T-cell (primary cell): Measurements from ENCODE around the gene ACP4. TPM values are rescaled to one million over a fixed set of nuclear protein-coding genes. Genes with fewer than 3 reads are reported as not detected.
A peak's percentile ranks its signal among the peaks of the same experiment; 100 is the strongest.

Experiments
- ATAC-seq, 4 experiments: fragments of 200-7000 bp in 3 of 4; fragments of 150-1000 bp in 1 of 4; cut with Tn5 transposase; replicated peaks in 1 of 4; 1 replicate in 3 of 4; 2 replicates in 1 of 4; pipeline ENCODE4 v1.10.0; 2021; ENCODE audit warnings: moderate library complexity in 3 of 4, mild to moderate bottlenecking in 2 of 4, moderate number of reproducible peaks in 1 of 4
- CTCF ChIA-PET, 2 donors: fragments of 300-600 bp; sonication (Branson Sonifier 250); formaldehyde crosslinking; loops; one replicate each; lab custom pipeline; 2022; ENCODE audit warnings: antibody characterized with exemption in 2 of 2; lab: Charles Lee
- POLR2A ChIA-PET, 2 donors: fragments of 300-600 bp; sonication (Branson Sonifier 250); formaldehyde crosslinking; loops; one replicate each; lab custom pipeline; 2022; ENCODE audit warnings: antibody characterized with exemption in 2 of 2; lab: Charles Lee
- DNase-seq, 35 experiments: peaks; one replicate each; pipeline versions ENCODE4 v3.0.0 to v3.0.0-alpha.2; 2013 to 2023
- H3K27ac ChIP-seq: one replicate; pipeline ENCODE4 v1.5.1; 2013; ENCODE audit warnings: low read length
- H3K27me3 ChIP-seq, 2 experiments: replicated peaks in 1 of 2; 1 replicate in 1 of 2; 2 replicates in 1 of 2; pipeline versions ENCODE4 v1.6.1 to v1.7.0; 2013; ENCODE audit warnings: low read length in 1 of 2, mixed read lengths in 1 of 2; ENCODE audit not compliant: control insufficient read depth in 2 of 2, insufficient read depth in 2 of 2; ENCODE audit errors: extremely low read depth in 1 of 2
- H3K36me3 ChIP-seq, 2 donors: 1 replicate in 1 of 2; 2 replicates in 1 of 2; pipeline versions ENCODE4 v1.6.1 to v1.7.0; 2013; ENCODE audit warnings: low read length in 1 of 2; ENCODE audit not compliant: control insufficient read depth in 2 of 2, insufficient read depth in 1 of 2; ENCODE audit errors: extremely low read depth in 1 of 2
- H3K4me1 ChIP-seq, 2 experiments: 1 replicate in 1 of 2; 2 replicates in 1 of 2; pipeline versions ENCODE4 v1.6.1 to v1.7.0; 2013; ENCODE audit warnings: low read length in 2 of 2, mixed read lengths in 1 of 2; ENCODE audit not compliant: insufficient read depth in 2 of 2, control insufficient read depth in 1 of 2; ENCODE audit errors: extremely low read depth in 1 of 2
- H3K4me3 ChIP-seq, 2 donors: 1 replicate in 1 of 2; 2 replicates in 1 of 2; pipeline versions ENCODE4 v1.5.1 to v1.7.0; 2013; ENCODE audit warnings: mild to moderate bottlenecking in 2 of 2, low read length in 1 of 2, moderate library complexity in 1 of 2; ENCODE audit not compliant: control insufficient read depth in 1 of 2; ENCODE audit errors: extremely low read depth in 1 of 2
- H3K9me3 ChIP-seq: 2 replicates; pipeline ENCODE4 v1.7.0; 2013
- H3K27ac Mint-ChIP-seq, 2 donors: one replicate each; pipeline ENCODE4 v1.8.0; 2020 to 2021; ENCODE audit warnings: mild to moderate bottlenecking in 2 of 2, mixed read lengths in 2 of 2
- H3K27me3 Mint-ChIP-seq, 2 donors: one replicate each; pipeline ENCODE4 v1.8.0; 2021 to 2022; ENCODE audit warnings: mixed read lengths in 2 of 2
- H3K36me3 Mint-ChIP-seq: one replicate; pipeline ENCODE4 v1.8.0; 2021; ENCODE audit warnings: mixed read lengths
- H3K4me1 Mint-ChIP-seq, 3 donors: one replicate each; pipeline ENCODE4 v1.8.0; 2020 to 2022; ENCODE audit warnings: mixed read lengths in 3 of 3, mild to moderate bottlenecking in 1 of 3
- H3K4me3 Mint-ChIP-seq, 3 donors: one replicate each; pipeline ENCODE4 v1.8.0; 2020 to 2022; ENCODE audit warnings: mild to moderate bottlenecking in 3 of 3, mixed read lengths in 3 of 3, moderate library complexity in 3 of 3
- H3K9me3 Mint-ChIP-seq, 3 donors: one replicate each; pipeline ENCODE4 v1.8.0; 2020 to 2022; ENCODE audit warnings: mixed read lengths in 3 of 3
- WGBS: methylation state at CpG from one replicate; pipeline ENCODE4 v1.1.5; 2013; ENCODE audit warnings: missing lambda C conversion rate; ENCODE audit not compliant: insufficient coverage; 5-methylcytosine and 5-hydroxymethylcytosine counted together
- total RNA-seq, 35 experiments: library from RNA in 6 of 35; stranded (reverse) in 6 of 35; fragments of 120-200 nt in 1 of 35; gene quantifications; one replicate each; pipeline versions ENCODE4 v1.2.1 to v1.2.4 and lab custom pipeline; 2013 to 2026

Gene ACP4
- total RNA-seq, 5 donors from 2014 or later (not counting 1 experiment from before 2014, with no cell fraction given) = not detected

DNA sequence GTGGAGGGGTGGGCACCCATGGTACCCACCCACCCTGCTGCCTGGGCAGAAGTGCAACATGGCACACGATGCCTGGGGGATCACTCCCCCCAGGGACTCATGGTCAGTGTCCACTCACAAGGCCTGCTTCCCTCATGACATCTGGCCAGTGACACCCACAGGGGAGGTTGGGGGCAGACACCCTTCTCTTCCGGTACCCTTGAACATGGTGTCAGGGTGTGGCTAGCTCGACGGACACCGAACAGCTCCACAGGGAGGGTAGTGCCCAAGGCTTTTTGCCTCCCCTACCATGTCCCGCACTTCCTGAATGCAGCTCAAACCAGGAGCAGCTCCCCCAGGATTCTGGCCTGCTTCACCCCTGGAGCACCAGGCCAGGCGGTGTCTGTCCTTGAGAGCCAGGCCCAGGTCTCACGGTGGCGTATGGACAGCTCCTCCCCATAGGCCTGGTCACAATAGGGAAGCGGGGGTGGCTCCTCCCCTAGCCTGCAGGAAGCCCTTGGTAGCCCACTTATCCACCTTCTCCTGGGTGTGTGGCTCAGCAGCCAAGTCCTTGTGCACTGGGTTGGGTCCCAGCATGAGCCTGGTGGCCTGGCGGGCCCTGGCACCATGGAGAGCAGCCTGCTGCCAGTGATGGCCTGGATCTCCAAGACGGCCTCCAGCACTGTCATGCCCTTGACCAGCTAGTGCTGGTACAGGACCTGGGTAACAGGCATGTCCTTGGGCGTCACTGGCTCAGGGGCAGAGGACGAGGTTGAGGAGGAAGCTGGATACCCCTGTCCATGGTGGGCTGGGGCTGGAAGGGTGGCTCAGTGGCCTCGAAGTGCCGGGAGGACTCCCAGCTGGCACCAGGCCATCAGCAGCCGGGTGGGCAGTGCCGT lies 7.8 kb downstream of the ACP4 start:
- WGBS = 96% methylated on average over 17 of the region's 18 CpGs
- Mint-ChIP-seq H3K36me3 (peaks cover 9% of the 10 kb centered on the region), H3K9me3 (no peaks in the 10 kb centered on the region), H3K4me1 (peaks cover 21 to 25% (median 25%) of the 10 kb centered on the region in 3 donors), H3K27ac (no peak overlapping the region), H3K4me3 (no peak overlapping the region), H3K27me3 (no peaks in the 10 kb centered on the region)
- H3K4me3 ChIP-seq = no peak overlapping the region
- H3K27ac ChIP-seq = no peak overlapping the region
- DNase-seq (no peak), ATAC-seq (no peak)
- H3K27me3 ChIP-seq = peaks cover 0 to 5% of the 10 kb centered on the region in 2 experiments
- peaks cover 0 to 17% of the 10 kb centered on the region in 2 experiments for H3K4me1 ChIP-seq
- peaks cover 6 to 37% of the 10 kb centered on the region in 2 donors for H3K36me3 ChIP-seq
- ChIA-PET POLR2A (no interaction called here), CTCF (no interaction called here)
- H3K9me3 ChIP-seq = no peaks in the 10 kb centered on the region

- ATAC-seq (no peak), DNase-seq (no peak)
- no peaks in the 10 kb centered on the region for H3K9me3 ChIP-seq
- H3K4me3 Mint-ChIP-seq = no peak overlapping the region
- H3K4me1 Mint-ChIP-seq = peaks cover 30 to 32% (median 31%) of the 10 kb centered on the region in 3 donors
- ChIA-PET CTCF (no interaction called here), POLR2A (no interaction called here)
- peaks cover 6 to 37% of the 10 kb centered on the region in 2 donors for H3K36me3 ChIP-seq
- H3K4me3 ChIP-seq = no peak overlapping the region
- peaks cover 9% of the 10 kb centered on the region for H3K36me3 Mint-ChIP-seq
- peaks cover 8 to 26% of the 10 kb centered on the region in 2 experiments for H3K4me1 ChIP-seq
- no peak overlapping the region for H3K27ac Mint-ChIP-seq
- H3K27me3 Mint-ChIP-seq = no peaks in the 10 kb centered on the region
- H3K27ac ChIP-seq = no peak overlapping the region
- WGBS = 93% methylated on average over 12 of the region's 21 CpGs
- H3K9me3 Mint-ChIP-seq = no peaks in the 10 kb centered on the region
- peaks cover 0 to 2% of the 10 kb centered on the region in 2 experiments for H3K27me3 ChIP-seq
Measured at GRCh38 chr19:50798659-50799546, 8.7 kb downstream of the ACP4 start.

- Histone ChIP-seq H3K4me1 (peaks cover 8 to 22% of the 10 kb centered on the region in 2 experiments), H3K4me3 (no peak overlapping the region), H3K36me3 (peaks cover 6 to 37% of the 10 kb centered on the region in 2 donors), H3K27me3 (no peaks in the 10 kb centered on the region), H3K9me3 (no peaks in the 10 kb centered on the region), H3K27ac (no peak overlapping the region)
- H3K36me3 Mint-ChIP-seq = peaks cover 9% of the 10 kb centered on the region
- WGBS = 83% methylated on average over 1 of the region's 3 CpGs
- POLR2A ChIA-PET = no interaction called here
- H3K27ac Mint-ChIP-seq = no peak overlapping the region
- H3K9me3 Mint-ChIP-seq = no peaks in the 10 kb centered on the region
- DNase-seq (no peak), ATAC-seq (no peak)
- H3K4me1 Mint-ChIP-seq = peaks cover 29 to 32% (median 31%) of the 10 kb centered on the region in 3 donors
- H3K4me3 Mint-ChIP-seq = no peak overlapping the region
- no peaks in the 10 kb centered on the region for H3K27me3 Mint-ChIP-seq
- CTCF ChIA-PET = interaction anchor here in 1 of 2 donors (0.5 kb wide), 1 partner anchor 24 kb away, joined by 7 read pairs; no protein-coding TSS in a partner anchor
Measured at GRCh38 chr19:50799547-50799851, 9.3 kb downstream of the ACP4 start.

DNA sequence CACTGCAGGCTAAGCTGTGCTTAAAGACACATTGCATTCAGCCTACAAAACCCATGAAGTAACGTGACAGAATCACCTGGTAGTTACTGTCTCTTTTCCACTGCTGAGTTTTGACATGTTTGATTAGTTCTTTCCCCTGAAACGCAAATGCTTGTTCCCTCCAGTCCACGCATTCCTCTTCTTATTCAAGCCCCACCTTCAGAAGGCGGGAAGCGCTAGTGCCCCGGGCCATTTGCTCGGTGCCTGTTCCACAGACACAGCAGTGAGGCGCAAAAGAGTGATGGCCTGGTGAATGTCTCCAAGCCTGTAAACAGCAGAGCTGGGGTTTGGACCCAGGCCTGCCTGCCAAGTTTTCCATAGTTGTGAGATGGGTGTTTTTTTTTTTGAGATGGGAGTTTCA lies 10.9 kb downstream of the ACP4 start:
- no peak overlapping the region for H3K27ac ChIP-seq
- H3K27ac Mint-ChIP-seq = no peak overlapping the region
- WGBS = 93% methylated on average over 5 of the region's 8 CpGs
- H3K36me3 ChIP-seq = peaks cover 0 to 33% of the 10 kb centered on the region in 2 donors
- no peak overlapping the region for H3K4me3 ChIP-seq
- CTCF ChIA-PET = interaction anchor here in 1 of 2 donors (0.6 kb wide), 1 partner anchor 355 kb away, joined by 3 read pairs; no protein-coding TSS in a partner anchor
- no peaks in the 10 kb centered on the region for H3K9me3 ChIP-seq
- POLR2A ChIA-PET = no interaction called here
- H3K4me1 Mint-ChIP-seq = peaks cover 38 to 48% (median 45%) of the 10 kb centered on the region in 3 donors
- DNase-seq (no peak), ATAC-seq (no peak)
- H3K27me3 Mint-ChIP-seq = no peaks in the 10 kb centered on the region
- no peaks in the 10 kb centered on the region for H3K9me3 Mint-ChIP-seq
- no peaks in the 10 kb centered on the region for H3K27me3 ChIP-seq
- H3K4me3 Mint-ChIP-seq = no peak overlapping the region
- H3K36me3 Mint-ChIP-seq = peaks cover 9% of the 10 kb centered on the region
- H3K4me1 ChIP-seq = peaks cover 8 to 26% of the 10 kb centered on the region in 2 experiments

- Histone ChIP-seq H3K27ac (peak overlapping the region; percentile 100), H3K27me3 (no peaks in the 10 kb centered on the region), H3K4me3 (peak overlapping the region; percentile 87 to 93), H3K36me3 (peaks cover 0 to 14% of the 10 kb centered on the region in 2 donors), H3K4me1 (peaks cover 8 to 26% of the 10 kb centered on the region in 2 experiments), H3K9me3 (no peaks in the 10 kb centered on the region)
- Mint-ChIP-seq H3K27ac (peak overlapping the region; percentile 100), H3K4me3 (peak overlapping the region; percentile 92 to 97 (median 97)), H3K27me3 (no peaks in the 10 kb centered on the region), H3K36me3 (peaks cover 9% of the 10 kb centered on the region), H3K4me1 (peaks cover 39 to 48% (median 48%) of the 10 kb centered on the region in 3 donors), H3K9me3 (no peaks in the 10 kb centered on the region)
- peak in 5 of 35 experiments; percentile 12 to 29 (median 18) for DNase-seq
- CTCF ChIA-PET = no interaction called here
- POLR2A ChIA-PET = no interaction called here
- peak; percentile 2 to 13 (median 6) for ATAC-seq
- WGBS = 0% methylated on average over 32 of the region's 40 CpGs
Measured at GRCh38 chr19:50803633-50804419, 13.6 kb downstream of the ACP4 start.
